NCI-H526 treated with DMSO at 0.1 percent for 48 hours (cell line): ENCODE data around the gene PIKFYVE.
"Not testable (repeated sequence)": the region's sequence is repeated elsewhere in the genome, so short reads cannot be mapped to it uniquely, and the experiment has no call there.

Experiments
- DNase-seq: peaks from one replicate; lab custom pipeline; 2025; lab: John Stamatoyannopoulos, UW

Gene PIKFYVE

GRCh38 chr2:208359632-208359986, 93.6 kb downstream of the PIKFYVE start:
- DNase-seq: no peak

- DNase-seq: no peak
Measured at GRCh38 chr2:208360259-208361076, 94.4 kb downstream of the PIKFYVE start.

GRCh38 chr2:208361077-208361441, 95.0 kb downstream of the PIKFYVE start:
- DNase-seq: no peak

- no peak for DNase-seq
Measured at GRCh38 chr2:208363485-208363884, 97.4 kb downstream of the PIKFYVE start.

- no peak for DNase-seq
Measured at GRCh38 chr2:208366215-208367127, 100.4 kb downstream of the PIKFYVE start.

GRCh38 chr2:208369091-208369490, 103.0 kb downstream of the PIKFYVE start:
- no peak for DNase-seq

GRCh38 chr2:208370881-208371633, 105.0 kb downstream of the PIKFYVE start:
- DNase-seq: no peak

GRCh38 chr2:208371634-208371935, 105.5 kb downstream of the PIKFYVE start:
- no peak for DNase-seq

- peak; percentile 16 for DNase-seq
Measured at GRCh38 chr2:208373460-208374089, 107.5 kb downstream of the PIKFYVE start.

- DNase-seq: no peak
Measured at GRCh38 chr2:208375491-208376068, 109.5 kb downstream of the PIKFYVE start.

GRCh38 chr2:208377344-208377860, 111.3 kb downstream of the PIKFYVE start:
- not testable (repeated sequence) for DNase-seq

- DNase-seq: no peak
Measured at GRCh38 chr2:208379192-208379591, 113.1 kb downstream of the PIKFYVE start.

GRCh38 chr2:208384637-208385036, 118.6 kb downstream of the PIKFYVE start:
- no peak for DNase-seq

GRCh38 chr2:208386541-208386940, 120.5 kb downstream of the PIKFYVE start:
- no peak for DNase-seq

GRCh38 chr2:208389940-208390339, 123.9 kb downstream of the PIKFYVE start:
- no peak for DNase-seq

- no peak for DNase-seq
Measured at GRCh38 chr2:208392300-208392699, 126.2 kb downstream of the PIKFYVE start.

- DNase-seq: not testable (repeated sequence)
Measured at GRCh38 chr2:208396796-208397195, 130.7 kb downstream of the PIKFYVE start.

GRCh38 chr2:208399201-208399600, 133.1 kb downstream of the PIKFYVE start:
- DNase-seq: no peak

- DNase-seq: peak; percentile 44
Measured at GRCh38 chr2:208406474-208407451, 140.7 kb downstream of the PIKFYVE start, which contains the start of gene PTH2R. Gene PTH2R, plus strand, starts transcription at chr2:208406792. Its CDS starts 252 bp downstream, at chr2:208407044.

- DNase-seq: peak; percentile 31
Measured at GRCh38 chr2:208407667-208408066, 141.6 kb downstream of the PIKFYVE start.
